ACHN (cell line): ENCODE measurements around the gene TSPEAR.
"Not testable (repeated sequence)": the region's sequence is repeated elsewhere in the genome, so short reads cannot be mapped to it uniquely, and the experiment has no call there.

Experiments used
- DNase-seq: peaks from one replicate; pipeline ENCODE4 v3.0.0-alpha.2; 2015
- in situ Hi-C: cut with HindIII; loops from 2 replicates; pipeline ENCODE4 v1.10.0; 2017; ENCODE audit warnings: low sequenced_read_pairs, low pct_ligation_motif_present, low pct_unique_long_range_greater_than_20kb

The TSPEAR gene

GRCh38 chr21:44706706-44707581 is 4.4 kb downstream of the TSPEAR start:
- in situ Hi-C loops = no loop called here
- DNase-seq = no peak

DNA sequence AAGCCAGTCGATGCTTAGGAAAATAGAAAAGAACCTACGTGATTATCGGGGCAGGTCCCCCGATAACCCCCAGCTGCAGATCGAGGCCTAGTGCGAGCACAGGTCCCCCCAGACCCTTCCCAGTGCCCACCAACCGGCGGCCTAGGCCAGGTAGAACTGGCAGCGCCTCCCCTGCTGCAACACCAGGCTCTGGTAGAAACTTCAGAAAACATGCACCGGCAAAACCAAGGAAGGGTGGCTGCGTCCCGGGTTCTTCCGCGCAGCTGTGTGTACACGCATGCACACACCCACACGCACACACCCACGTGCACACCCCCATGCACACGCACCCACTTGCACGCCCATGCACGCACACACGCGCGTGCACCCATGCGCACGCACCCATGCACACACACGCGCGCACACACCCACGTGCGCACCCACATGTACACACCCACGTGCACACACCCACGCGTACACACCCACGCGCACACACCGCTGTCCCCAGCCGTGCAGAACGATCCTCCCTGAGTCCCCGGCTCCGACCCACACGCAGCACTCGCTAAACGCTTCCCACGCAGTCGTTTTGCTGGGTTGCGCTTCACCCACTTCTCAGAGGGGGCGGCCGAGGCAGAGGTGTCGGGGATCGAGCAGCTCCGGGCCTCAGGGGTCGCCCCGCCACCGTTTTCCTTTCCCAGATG is 5.2 kb downstream of the TSPEAR start:
- in situ Hi-C loops = no loop called here
- DNase-seq = no peak

DNA sequence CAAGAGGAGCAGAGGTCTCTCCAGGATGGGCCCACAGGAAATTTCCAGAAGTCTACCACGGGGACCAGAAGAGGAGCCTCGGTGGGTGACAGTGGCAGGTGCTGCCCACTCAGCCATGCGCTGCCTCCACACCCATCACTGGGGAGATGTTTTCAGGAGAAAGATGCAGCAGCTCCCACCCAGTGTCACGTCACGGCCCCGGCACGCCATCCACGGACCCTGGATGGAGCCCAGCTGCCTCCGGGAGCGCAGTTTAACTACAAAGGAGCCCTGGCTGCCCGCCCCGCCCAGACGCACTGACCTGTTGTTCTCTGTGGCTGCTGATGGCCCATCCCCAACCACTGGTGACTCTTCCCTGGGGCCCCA is 6.8 kb downstream of the TSPEAR start:
- no peak for DNase-seq
- in situ Hi-C loops = no loop called here

DNA sequence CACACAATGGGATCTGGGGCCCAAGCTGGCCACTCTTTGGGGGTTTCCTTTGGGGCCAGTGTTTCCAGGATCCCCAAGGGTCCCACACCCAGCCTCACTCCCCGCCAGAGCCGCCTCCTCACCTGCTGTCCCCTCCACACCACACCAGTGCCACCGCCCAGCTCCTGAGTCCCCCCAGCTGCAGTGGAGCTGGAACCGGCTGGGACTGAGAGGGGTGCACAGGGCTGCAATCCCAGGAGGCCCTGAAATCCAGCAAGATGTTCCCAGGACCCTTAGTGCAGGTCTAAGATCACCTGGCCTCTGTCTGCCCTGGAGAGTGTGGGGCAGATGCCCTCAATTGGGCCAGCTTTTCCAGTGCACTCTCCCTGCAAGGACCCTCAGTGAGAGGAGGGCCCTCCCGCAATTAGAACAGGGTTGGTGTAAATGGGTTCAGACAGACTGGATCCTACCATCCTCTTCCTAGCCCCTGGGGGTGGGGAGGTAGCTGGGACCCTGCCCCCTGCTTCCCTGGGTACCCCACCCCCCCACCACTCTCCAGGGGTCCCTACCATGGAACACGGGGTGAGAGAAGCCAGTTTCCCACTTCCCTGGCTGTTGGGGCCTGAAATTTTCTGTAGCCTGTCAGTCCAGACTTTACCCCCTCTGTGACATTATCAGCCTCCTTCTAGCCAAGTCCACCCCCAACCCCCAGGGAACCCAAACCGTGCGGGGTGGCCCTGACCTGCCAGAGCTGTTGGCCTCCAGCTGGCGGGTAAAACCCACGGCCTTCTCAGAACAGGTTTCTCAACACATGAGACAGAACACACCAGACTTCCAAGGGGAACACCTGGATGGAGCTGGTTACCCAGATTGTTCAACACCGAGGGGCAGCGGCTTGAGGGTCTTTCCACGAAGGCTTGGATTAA is 7.4 kb downstream of the TSPEAR start:
- in situ Hi-C loops = no loop called here
- DNase-seq = no peak

DNA sequence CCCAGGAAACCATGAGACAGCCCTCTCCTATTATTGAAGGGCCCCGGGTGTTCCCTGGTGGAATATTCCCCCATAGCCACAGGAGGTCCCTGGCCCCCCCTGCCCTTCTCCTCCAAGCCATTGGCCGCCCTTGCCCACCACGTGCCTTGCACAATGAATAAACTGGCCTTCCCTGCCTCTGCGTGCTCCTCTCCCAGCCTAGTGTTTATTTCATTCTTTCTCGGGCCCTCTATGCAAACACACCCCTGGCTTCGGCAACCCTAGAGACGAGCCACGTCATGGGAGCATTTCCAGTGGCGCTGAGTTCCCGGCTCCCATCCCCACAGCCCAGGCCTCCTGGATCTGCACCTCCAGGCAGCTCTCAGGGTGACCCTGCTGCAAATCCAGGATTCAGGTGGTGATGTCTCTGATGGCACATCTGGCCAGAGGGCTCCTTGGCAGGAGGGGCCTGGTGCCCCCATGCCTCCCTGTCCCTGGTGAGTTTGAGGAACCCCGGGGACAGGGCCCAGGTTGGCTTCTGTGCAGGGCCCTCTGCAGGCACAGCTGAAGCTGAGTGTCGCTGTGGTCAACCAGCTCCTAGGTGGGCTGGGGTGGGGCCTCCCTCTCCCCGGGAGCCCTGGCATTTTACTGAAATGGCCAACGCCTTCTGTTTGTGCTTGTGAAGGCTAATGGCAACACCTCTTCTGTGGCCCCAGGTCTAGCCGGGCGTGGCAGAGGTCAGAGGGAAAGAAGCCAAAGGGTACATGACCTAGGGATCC is 8.2 kb downstream of the TSPEAR start:
- DNase-seq = no peak
- in situ Hi-C loops = no loop called here

- in situ Hi-C loops = no loop called here
- no peak for DNase-seq
Measured at GRCh38 chr21:44702111-44702972, 9.0 kb downstream of the TSPEAR start.

GRCh38 chr21:44701541-44701940 is 9.8 kb downstream of the TSPEAR start:
- no peak for DNase-seq

GRCh38 chr21:44701023-44701400 is 10.4 kb downstream of the TSPEAR start:
- in situ Hi-C loops = no loop called here
- no peak for DNase-seq

More at GRCh38 chr21:44701541-44701940, 9.8 kb downstream of the TSPEAR start:
- in situ Hi-C loops = no loop called here

GRCh38 chr21:44700101-44701022 is 11.0 kb downstream of the TSPEAR start:
- in situ Hi-C loops = no loop called here
- no peak for DNase-seq

DNA sequence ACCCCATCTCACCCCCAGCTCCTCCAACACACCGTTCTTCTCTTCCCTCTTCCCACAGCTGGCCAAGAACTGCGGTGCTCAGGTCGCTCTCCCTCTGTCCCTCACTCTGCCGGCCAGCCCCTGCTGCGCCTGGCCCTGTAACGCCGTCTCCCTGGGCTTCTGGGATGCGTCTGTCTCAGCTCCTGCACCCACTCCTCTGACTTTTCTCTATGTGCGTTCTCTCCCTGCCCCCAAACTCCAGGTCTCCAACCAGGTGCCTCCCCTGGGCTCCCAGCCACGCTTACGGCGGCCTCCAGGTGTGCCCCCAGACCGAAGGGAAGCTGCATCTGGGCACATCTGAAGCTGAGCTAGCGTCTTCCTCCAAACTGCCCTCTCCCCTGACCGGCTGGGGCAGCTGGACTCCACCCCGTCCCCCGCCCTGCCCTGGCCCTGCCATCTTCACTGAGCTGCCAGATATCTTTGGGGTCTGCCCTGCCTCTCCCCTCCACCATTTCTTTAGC is 11.8 kb downstream of the TSPEAR start:
- no peak for DNase-seq
- in situ Hi-C loops = no loop called here

GRCh38 chr21:44697811-44698734 is 13.3 kb downstream of the TSPEAR start:
- DNase-seq = no peak
- in situ Hi-C loops = no loop called here

GRCh38 chr21:44697172-44697810 is 14.1 kb downstream of the TSPEAR start, which contains the start of gene KRTAP10-12:
TSS of gene KRTAP10-12 (plus strand) at chr21:44697172. CDS start at chr21:44697202, 30 bp downstream.
- DNase-seq, in situ Hi-C loops: not testable (repeated sequence)

GRCh38 chr21:44696572-44696971 is 14.8 kb downstream of the TSPEAR start:
- no peak for DNase-seq

DNA sequence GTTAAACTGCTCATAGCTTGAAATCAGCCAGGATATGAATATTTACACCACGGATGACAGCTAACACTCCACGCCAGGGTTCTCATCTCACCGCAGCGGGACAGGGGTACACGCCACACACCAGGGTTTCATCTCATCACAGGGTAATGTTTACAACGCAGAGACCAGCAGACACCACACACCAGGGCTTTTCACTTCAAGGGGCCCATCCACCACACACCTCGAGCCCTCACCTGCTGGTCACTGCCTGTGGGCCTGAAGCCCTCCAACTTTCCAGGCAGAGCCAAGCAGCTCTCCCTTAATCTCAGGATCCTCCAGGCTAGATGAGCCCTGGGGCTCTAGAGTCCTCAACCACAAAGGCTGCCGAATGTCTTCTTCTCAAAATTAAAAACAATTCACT is 15.7 kb downstream of the TSPEAR start:
- in situ Hi-C loops = no loop called here
- no peak for DNase-seq

More at GRCh38 chr21:44696572-44696971, 14.8 kb downstream of the TSPEAR start:
- in situ Hi-C loops = no loop called here

DNA sequence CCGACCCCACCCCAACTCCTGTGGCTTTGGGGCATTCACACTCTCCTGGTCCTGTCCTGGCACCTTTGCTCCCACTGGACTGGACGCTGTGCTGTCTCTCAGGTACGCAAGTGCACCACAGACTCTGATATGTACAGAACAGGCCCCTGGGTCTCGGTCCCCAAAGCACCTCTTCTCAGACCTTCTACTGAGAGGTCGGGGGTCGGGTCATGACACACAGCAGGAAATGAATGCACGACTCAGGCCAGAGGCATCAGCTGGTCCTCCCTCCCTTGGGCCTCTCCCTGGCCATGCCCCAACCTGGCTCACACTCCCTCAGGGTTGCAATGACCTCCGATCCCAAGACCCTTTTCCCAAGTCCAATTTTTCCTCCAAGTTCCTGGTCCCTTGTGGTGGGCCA is 16.2 kb downstream of the TSPEAR start:
- in situ Hi-C loops = no loop called here

More for the DNA sequence above, 16.2 kb downstream of the TSPEAR start:
- no peak for DNase-seq
